Testis (tissue), 2 donors: ENCODE data around the gene NLGN1.
"Not testable (repeated sequence)": the region's sequence is repeated elsewhere in the genome, so short reads cannot be mapped to it uniquely, and the experiment has no call there.

Experiments
- POLR2A ChIP-seq: fragments of 450-650 bp; IDR thresholded peaks from one replicate; pipeline ENCODE4 v1.6.1; 2017; ENCODE audit warnings: antibody characterized with exemption, mild to moderate bottlenecking, moderate library complexity
- TF ChIP-seq, protein P1 (sequence below), 3 experiments: fragments of 450-650 bp in 2 of 3; fragments of 200-600 bp in 1 of 3; sonication (generic) in 1 of 3; IDR thresholded peaks; one replicate each; pipeline ENCODE4 v1.5.1; 2016 to 2019; ENCODE audit warnings: antibody characterized with exemption in 3 of 3, mild to moderate bottlenecking in 2 of 3, moderate library complexity in 1 of 3

DNA sequence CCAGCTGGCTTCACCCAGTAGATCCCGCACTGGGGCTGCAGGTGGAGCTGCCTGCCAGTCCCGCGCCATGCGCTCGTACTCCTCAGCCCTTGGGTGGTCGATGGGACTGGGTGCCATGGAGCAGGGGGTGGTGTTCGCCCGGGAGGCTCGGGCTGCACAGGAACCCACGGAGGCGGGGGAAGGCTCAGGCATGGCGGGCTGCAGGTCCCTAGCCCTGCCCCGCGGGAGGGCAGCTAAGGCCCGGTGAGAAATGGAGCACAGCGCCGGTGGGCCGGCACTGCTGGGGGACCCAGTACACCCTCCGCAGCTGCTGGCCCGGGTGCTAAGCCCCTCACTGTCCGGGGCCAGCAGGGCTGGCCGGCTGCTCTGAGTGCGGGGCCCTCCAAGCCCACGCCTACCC, 814.4 kb downstream of the NLGN1 start:
- TF ChIP-seq, protein P1, sequence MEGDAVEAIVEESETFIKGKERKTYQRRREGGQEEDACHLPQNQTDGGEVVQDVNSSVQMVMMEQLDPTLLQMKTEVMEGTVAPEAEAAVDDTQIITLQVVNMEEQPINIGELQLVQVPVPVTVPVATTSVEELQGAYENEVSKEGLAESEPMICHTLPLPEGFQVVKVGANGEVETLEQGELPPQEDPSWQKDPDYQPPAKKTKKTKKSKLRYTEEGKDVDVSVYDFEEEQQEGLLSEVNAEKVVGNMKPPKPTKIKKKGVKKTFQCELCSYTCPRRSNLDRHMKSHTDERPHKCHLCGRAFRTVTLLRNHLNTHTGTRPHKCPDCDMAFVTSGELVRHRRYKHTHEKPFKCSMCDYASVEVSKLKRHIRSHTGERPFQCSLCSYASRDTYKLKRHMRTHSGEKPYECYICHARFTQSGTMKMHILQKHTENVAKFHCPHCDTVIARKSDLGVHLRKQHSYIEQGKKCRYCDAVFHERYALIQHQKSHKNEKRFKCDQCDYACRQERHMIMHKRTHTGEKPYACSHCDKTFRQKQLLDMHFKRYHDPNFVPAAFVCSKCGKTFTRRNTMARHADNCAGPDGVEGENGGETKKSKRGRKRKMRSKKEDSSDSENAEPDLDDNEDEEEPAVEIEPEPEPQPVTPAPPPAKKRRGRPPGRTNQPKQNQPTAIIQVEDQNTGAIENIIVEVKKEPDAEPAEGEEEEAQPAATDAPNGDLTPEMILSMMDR (IDR thresholded peaks at IDR 0.05): not testable (repeated sequence)
- TF ChIP-seq POLR2A: not testable (repeated sequence)
